Measurements from ENCODE around the gene RAET1L.

GRCh38 chr6:150008588-150008987 lies 16.7 kb downstream of the RAET1L start:
- TF ChIP-seq CTCF (IDR thresholded peaks at IDR 0.05 in 2 of 3, conservative IDR thresholded peaks at IDR 0.05 in 1 of 3; ENCODE audit: control insufficient read depth in 2 of 3, extremely low read depth in 1 of 3, insufficient read depth in 1 of 3, low read depth in 3 of 3, low read length in 3 of 3) (no peak), CHD4 (IDR thresholded peaks at IDR 0.05) (no peak), EP300 (IDR thresholded peaks at IDR 0.05; ENCODE audit: borderline replicate concordance in 1 of 2, control insufficient read depth in 1 of 2, low read depth in 2 of 2, low read length in 2 of 2) (no peak), STAT3 (IDR thresholded peaks at IDR 0.05; ENCODE audit: low read depth, low read length) (no peak), JUND (IDR thresholded peaks at IDR 0.05; ENCODE audit: low read depth, low read length) (no peak), MYC (IDR thresholded peaks at IDR 0.05; ENCODE audit: insufficient read depth, insufficient read length, insufficient replicate concordance, low read length, severe bottlenecking) (no peak), GABPA (IDR thresholded peaks at IDR 0.05; ENCODE audit: low read depth) (no peak), MLLT1 (IDR thresholded peaks at IDR 0.05) (no peak), SP1 (IDR thresholded peaks at IDR 0.05; ENCODE audit: low read depth, low read length) (no peak)
